ENCODE measurements around the gene TBX21. TPM values are rescaled to one million over a fixed set of nuclear protein-coding genes. Genes with fewer than 3 reads are reported as not detected.

TBX21 gene
- total and polyA plus RNA-seq, 7 donors, result under 0.01 to 1.2 (median 0.36) TPM; not detected in 2

DNA sequence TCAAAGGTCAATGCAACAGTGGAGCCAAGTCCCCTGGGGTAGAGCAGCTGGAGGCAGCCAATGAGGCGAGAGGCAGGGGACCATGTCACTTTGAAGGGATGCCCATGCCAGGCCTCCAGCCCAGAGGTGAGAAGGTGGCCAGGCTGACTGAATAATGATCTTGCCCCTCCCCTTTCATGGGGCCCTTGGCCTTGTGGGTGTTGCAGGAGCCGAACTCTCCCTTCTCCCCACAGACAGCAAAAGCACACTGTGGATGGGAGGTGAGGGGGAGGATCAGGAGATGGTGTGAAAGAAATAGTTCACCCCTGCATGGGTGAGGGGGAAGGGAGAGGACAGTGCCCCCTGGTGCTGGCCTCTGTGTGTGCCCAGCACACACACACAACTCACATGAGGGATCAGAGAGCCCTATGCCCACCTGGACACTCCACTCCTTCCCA is 15.8 kb upstream of the TBX21 start:
- H3K27ac ChIP-seq, result no peak overlapping the region
- intact Hi-C loops (cut with DNase I), result no loop called here
- no peaks in the 10 kb centered on the region for H3K9me3 ChIP-seq
- H3K27me3 ChIP-seq, result peaks cover 18 to 80% (median 42%) of the 10 kb centered on the region in 3 donors
- H3K4me3 ChIP-seq, result no peak overlapping the region
- WGBS, 2 donors, result 61 to 67% methylated on average over 2 of the region's 2 CpGs
- no peak for TF ChIP-seq POLR2AphosphoS5 (IDR thresholded peaks at IDR 0.05)
- TF ChIP-seq, protein P1, sequence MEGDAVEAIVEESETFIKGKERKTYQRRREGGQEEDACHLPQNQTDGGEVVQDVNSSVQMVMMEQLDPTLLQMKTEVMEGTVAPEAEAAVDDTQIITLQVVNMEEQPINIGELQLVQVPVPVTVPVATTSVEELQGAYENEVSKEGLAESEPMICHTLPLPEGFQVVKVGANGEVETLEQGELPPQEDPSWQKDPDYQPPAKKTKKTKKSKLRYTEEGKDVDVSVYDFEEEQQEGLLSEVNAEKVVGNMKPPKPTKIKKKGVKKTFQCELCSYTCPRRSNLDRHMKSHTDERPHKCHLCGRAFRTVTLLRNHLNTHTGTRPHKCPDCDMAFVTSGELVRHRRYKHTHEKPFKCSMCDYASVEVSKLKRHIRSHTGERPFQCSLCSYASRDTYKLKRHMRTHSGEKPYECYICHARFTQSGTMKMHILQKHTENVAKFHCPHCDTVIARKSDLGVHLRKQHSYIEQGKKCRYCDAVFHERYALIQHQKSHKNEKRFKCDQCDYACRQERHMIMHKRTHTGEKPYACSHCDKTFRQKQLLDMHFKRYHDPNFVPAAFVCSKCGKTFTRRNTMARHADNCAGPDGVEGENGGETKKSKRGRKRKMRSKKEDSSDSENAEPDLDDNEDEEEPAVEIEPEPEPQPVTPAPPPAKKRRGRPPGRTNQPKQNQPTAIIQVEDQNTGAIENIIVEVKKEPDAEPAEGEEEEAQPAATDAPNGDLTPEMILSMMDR (IDR thresholded peaks at IDR 0.05), result peak in 1 of 4 experiments; percentile 15
- DNase-seq, result no peak
- H3K36me3 ChIP-seq, result no peaks in the 10 kb centered on the region
- peaks cover 0 to 14% (median 13%) of the 10 kb centered on the region in 4 donors for H3K4me1 ChIP-seq

GRCh38 chr17:47717979-47718621 is 14.9 kb upstream of the TBX21 start:
- no peaks in the 10 kb centered on the region for H3K9me3 ChIP-seq
- H3K36me3 ChIP-seq, result no peaks in the 10 kb centered on the region
- intact Hi-C loops (cut with DNase I), result no loop called here
- no peak for DNase-seq
- no peak overlapping the region for H3K4me3 ChIP-seq
- no peak for TF ChIP-seq EP300 (IDR thresholded peaks at IDR 0.05)
- TF ChIP-seq POLR2A (IDR thresholded peaks at IDR 0.05), result no peak
- TF ChIP-seq POLR2AphosphoS5 (IDR thresholded peaks at IDR 0.05), result no peak
- TF ChIP-seq, protein P1 (IDR thresholded peaks at IDR 0.05), result no peak
- H3K4me1 ChIP-seq, result peaks cover 0 to 14% (median 13%) of the 10 kb centered on the region in 4 donors
- WGBS, 2 donors, result 9 to 31% methylated on average over 9 of the region's 9 CpGs
- H3K27me3 ChIP-seq, result peaks cover 18 to 87% (median 50%) of the 10 kb centered on the region in 3 donors
- H3K27ac ChIP-seq, result no peak overlapping the region

DNA sequence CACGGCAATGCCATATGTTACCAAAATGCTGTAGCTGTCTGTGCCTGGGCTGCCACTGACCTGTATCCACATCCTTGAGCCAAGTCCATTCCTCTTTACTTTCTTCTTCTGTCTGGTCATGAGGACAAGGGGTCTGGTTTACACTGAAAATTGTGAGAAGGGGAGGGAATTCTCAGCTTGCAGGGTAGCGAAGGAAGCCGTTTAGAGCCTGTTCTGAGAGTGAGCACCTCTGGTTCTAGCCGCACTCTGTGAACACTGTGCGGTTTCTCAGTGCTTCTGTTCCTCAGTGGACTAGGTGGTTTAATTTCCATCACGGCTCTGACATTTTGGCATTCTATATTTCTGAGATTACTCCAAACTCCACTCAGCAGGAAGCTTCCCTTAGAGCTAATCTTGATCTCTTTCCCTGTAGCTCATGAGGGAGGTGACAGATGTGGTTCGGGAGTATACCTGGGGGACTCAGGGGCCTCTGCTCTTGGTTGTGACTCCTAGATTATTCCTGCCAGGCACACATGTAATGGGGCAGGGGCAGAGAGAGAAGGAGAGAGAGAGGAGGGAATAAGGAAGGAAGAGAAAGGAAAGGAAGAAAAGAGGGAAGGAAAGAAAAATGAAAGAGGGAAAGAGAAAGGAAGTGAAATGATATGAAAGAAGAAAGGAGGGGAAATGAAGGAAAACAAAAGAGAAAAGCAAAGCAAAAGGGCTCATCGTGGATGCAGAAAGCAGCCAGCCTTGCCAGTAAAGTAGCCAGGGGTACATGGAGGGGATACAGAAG is 14.2 kb upstream of the TBX21 start:
- H3K36me3 ChIP-seq, result no peaks in the 10 kb centered on the region
- peaks cover 18 to 85% (median 48%) of the 10 kb centered on the region in 3 donors for H3K27me3 ChIP-seq
- WGBS, 2 donors, result 52 to 59% methylated on average over 8 of the region's 8 CpGs
- peaks cover 0 to 14% (median 13%) of the 10 kb centered on the region in 4 donors for H3K4me1 ChIP-seq
- no peak overlapping the region for H3K4me3 ChIP-seq
- no peaks in the 10 kb centered on the region for H3K9me3 ChIP-seq
- no peak overlapping the region for H3K27ac ChIP-seq
- TF ChIP-seq, protein P1 (IDR thresholded peaks at IDR 0.05), result no peak
- TF ChIP-seq POLR2AphosphoS5 (IDR thresholded peaks at IDR 0.05), result no peak
- TF ChIP-seq POLR2A (IDR thresholded peaks at IDR 0.05), result no peak
- TF ChIP-seq EP300 (IDR thresholded peaks at IDR 0.05), result no peak
- intact Hi-C loops (cut with DNase I), result no loop called here
- no peak for DNase-seq

DNA sequence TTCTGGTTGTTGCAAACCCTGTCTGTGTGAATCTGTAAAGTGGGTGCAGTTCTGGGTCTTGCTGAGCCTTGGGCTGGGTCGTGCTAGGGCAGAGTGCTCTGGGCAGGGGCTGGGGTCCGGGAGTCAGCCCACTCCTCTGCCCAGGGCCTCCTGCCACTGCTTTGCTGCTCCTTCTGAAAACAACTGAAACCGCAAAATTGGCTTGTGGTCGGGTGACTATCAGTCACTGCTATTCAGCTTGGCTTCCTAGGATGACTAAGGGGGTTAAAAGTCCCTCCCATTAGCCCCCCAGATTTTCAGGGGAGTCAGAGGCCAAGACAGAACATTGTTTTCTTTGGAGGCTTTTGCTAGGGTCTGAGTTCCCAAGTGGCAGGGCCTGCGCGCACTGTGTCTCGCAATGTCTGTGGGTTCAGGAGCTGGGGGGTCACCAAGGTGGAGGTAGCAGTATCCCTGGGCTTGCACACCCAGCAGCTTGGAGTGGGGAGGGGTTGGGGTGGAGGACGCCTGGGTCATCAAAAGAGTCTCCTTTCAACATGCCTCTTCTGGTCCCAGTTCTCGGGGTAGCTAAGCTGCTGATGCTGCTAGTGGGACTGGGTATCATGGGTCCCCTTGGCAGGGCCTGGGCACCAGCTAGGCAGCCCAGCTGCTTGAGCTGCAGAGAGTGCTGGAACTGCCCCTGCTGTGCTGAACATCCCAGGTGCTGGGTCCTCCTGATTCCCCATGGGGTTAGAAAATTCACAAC is 13.5 kb upstream of the TBX21 start:
- intact Hi-C loops (cut with DNase I), result no loop called here
- H3K27me3 ChIP-seq, result peaks cover 21 to 88% (median 41%) of the 10 kb centered on the region in 3 donors

More for the DNA sequence above, 13.5 kb upstream of the TBX21 start:
- Histone ChIP-seq H3K4me3 (no peak overlapping the region), H3K27ac (no peak overlapping the region), H3K36me3 (no peaks in the 10 kb centered on the region), H3K9me3 (no peaks in the 10 kb centered on the region), H3K4me1 (peaks cover 0 to 14% (median 13%) of the 10 kb centered on the region in 4 donors)
- TF ChIP-seq EP300 (IDR thresholded peaks at IDR 0.05) (no peak), POLR2A (IDR thresholded peaks at IDR 0.05) (no peak), POLR2AphosphoS5 (IDR thresholded peaks at IDR 0.05) (no peak)
- TF ChIP-seq, protein P1 (IDR thresholded peaks at IDR 0.05), result no peak
- no peak for DNase-seq
- 57 to 67% methylated on average over 9 of the region's 9 CpGs for WGBS, 2 donors

Data from sigmoid colon (tissue), 7 donors.